ENCODE results near the gene PBX4.

PBX4 gene

DNA sequence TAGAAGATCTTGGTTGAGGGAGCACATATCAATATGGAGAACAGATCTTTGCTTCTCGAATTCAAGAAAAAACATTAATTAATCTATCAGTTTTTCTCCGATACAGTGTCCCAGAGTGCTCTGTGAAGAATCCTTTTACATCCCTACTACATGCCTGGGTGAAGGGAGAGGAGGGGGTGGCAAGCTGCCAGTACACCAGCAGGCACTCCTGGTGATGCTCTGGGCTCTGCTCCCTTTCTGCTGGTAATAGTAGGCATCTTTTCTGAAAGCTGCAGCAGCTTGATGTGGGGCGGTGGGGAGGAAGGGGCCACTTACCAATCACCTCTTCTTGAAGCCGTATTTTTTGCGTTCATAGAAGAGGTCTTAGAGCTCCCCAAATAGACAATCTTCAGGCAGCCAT lies 30.7 kb downstream of the PBX4 start:
- no peak for DNase-seq

- DNase-seq = no peak
Observed at GRCh38 chr19:19584356-19584755, 34.1 kb downstream of the PBX4 start.

DNA sequence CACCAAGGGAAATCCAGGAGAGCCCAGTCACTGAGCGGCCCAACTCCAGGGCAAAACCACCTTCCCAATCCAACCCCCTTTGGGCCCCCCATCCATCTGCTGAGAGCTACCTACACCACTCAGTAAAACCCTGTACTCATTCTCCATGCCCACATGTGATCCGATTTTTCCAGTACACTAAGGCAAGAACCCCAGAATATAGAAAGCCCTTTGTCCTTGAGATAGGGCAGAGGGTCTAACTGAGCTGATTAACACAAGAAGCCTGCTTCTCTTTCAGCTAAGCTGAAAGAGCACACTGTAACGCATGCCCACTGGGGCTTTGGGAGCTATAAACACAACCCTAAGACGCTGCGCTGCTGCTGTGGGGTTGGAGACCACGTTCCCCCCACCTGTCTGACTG lies 36.0 kb downstream of the PBX4 start:
- DNase-seq = no peak

GRCh38 chr19:19581391-19581790 lies 37.1 kb downstream of the PBX4 start:
- no peak for DNase-seq

DNA sequence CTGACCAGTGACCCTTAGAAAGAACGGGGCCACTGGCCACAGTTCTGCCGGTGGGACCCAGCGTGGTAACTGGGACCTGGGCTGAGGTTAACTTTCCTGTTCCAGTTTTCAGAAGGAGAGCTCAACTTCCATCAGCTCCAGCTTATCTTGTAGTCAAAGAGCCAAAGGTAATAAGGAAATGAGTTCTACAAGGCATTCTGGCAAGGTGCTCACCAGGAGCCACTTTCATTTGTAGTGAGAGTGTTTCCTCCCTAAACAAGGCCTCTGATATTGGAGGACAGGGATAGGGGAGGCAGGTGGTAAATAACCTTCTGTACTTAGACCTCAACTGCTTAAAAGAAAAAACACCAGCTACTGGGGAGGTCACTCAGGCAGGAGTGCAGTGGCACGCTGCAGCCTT lies 38.1 kb downstream of the PBX4 start:
- no peak for DNase-seq

- DNase-seq = no peak
Observed at GRCh38 chr19:19579533-19580361, 38.7 kb downstream of the PBX4 start.

GRCh38 chr19:19578252-19578651 lies 40.2 kb downstream of the PBX4 start:
- no peak for DNase-seq

GRCh38 chr19:19575411-19575810 lies 43.1 kb downstream of the PBX4 start:
- DNase-seq = no peak

- DNase-seq = no peak
Observed at GRCh38 chr19:19571071-19571786, 47.3 kb downstream of the PBX4 start.

- no peak for DNase-seq
Observed at GRCh38 chr19:19570571-19570970, 47.9 kb downstream of the PBX4 start.

DNA sequence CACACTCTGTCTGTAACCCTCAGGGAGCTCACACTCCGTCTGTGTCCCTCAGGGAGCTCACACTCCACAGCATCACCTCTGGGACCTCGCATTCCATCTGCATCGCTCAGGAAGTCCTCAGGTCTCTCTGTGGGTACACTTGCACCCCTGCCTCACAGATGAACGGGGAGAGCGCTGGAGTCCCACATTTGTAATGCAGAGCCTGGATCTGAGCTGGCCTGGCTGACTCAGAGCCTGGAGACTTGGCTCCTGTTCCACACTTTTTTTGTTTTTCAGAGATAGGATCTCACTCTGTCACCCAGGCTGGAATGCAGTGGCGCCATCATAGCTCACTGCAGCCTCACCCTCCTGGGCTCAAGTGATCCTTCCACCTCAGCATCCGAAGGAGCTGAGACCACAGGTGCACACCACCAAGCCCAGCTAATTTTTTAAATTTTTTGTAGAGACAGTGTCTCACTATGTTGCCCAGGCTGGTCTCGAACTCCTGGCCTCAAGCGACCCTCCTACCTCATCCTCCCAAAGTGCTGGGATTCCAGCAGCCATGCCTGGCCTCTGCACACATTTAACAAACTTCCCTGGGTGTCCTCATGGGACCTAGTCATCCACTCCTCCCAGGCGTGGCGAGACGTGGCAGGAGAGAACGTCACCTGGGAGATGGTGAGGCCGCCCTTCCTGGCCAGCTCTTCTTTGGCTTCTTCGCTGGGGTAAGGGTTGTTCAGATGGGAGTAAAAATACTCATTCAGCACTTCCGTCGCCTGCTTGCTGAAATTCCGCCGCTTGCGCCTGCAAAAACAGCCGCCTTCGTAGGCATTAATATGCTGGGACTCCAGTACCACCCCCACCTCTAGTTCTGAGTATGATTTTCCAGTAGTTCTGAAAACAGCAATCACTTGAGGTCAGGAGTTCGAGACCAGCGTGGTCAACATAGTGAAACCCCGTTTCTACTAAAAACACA lies 49.4 kb downstream of the PBX4 start:
- DNase-seq = no peak

GRCh38 chr19:19567391-19567790 lies 51.1 kb downstream of the PBX4 start:
- no peak for DNase-seq

GRCh38 chr19:19566306-19566705 lies 52.2 kb downstream of the PBX4 start:
- DNase-seq = no peak

DNA sequence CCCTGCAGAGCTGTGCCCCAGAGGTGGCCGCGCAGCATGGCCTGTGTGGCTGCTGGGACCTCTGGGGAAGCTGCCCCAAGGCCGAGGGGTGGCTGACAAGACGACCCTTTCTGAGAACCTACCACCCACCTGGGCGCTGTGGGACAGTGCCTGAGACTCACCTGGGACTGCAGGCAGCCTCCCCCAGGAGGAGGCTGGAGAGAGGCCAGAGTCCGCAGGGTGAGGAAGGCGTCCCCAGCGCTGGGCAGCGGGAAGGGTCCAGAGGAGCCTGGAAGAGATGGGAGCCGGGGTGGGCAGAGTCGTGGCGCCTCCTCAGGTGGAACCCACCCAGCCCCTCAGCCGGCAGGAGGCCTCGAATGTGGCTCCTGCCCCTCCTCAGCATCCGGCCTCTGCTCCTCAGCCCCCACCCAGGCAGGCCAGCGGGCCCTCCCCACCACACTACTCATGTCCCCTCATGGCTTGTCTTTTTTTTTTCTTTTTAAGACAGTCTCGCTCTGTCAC lies 55.1 kb downstream of the PBX4 start:
- no peak for DNase-seq

DNA sequence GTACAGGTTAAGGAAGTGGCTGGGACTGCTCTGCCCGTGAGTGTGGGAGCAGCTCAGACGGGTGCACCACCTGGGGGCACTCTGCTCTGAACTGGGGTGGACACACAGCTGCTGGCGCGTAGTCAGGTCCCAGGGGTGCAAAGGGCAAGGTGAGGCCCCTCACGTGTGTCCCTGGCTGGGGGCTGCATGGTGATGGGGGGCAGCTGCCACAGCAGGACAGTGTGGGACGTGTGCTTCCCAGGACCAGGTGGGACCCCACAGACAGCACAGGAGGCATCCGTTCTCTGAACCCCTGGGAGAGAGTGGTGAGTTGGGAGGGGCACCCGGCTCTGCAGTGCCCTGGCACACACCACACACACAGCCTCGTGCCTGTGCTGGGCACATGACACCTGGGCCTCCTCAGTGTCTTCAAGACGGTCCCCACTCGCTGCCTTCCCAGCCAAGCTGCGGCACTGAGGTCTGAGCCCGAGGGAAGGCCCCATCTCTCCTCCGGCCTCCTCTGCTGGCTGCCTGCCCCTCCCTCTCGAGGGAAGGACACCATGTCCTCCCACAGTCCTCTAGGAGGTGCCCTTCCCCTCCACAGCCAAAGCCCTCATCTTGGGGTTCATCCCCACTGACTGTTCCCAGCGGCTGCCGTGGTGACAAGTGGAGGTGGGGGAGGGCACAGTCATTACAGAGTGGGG lies 55.7 kb downstream of the PBX4 start:
- DNase-seq = no peak

GRCh38 chr19:19561946-19562664 lies 56.4 kb downstream of the PBX4 start:
- no peak for DNase-seq

- no peak for DNase-seq
Observed at GRCh38 chr19:19559931-19560330, 58.6 kb downstream of the PBX4 start.

- no peak for DNase-seq
Observed at GRCh38 chr19:19558636-19559035, 59.9 kb downstream of the PBX4 start.

- no peak for DNase-seq
Observed at GRCh38 chr19:19558055-19558454, 60.4 kb downstream of the PBX4 start.

DNA sequence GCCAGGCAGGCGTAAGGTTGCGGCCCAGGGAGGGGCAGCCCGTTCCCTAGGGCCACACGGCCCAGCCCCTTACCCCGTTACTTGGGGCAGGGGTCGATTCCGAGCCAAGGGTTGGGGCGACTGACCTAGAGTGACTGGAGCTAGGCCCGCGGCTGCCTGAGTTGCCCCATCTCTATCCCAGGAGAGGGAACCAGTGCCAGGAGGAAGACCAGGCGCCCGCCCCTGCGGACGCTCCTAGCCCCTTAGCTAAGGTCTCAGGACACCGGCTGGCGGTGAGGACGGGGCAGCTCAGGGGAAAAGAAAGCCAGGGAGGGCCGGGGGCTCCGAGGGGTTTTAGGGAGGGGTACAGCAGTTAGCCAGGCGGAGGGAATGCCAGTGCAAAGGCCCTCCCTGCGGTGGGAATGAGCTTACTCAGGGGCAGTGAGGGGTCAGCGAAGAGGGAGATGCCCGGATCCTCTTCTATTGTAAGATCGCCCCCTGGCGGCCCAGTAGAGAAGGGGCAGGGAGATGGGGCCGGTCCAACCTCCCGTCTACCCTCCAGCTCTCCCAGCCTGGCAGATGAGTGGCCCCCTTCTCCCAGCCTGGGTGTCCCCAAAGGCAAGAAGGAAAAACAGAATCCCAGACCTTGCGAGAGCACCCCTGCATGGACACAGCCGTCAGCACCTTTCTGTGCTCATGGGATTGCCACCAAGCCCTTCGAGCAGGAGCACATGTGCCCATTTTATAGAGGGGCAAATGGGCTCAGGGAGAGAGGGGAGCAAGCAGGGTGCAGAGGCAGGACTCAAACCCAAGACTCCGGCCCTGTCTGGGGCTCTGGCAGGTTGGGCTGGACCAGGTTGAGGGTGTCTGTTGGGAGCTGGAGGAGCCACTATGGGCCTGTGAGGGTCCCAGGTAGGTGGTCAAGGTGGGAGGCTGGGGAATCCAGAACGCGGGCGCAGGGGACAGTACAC lies 64.1 kb downstream of the PBX4 start:
- no peak for DNase-seq

DNA sequence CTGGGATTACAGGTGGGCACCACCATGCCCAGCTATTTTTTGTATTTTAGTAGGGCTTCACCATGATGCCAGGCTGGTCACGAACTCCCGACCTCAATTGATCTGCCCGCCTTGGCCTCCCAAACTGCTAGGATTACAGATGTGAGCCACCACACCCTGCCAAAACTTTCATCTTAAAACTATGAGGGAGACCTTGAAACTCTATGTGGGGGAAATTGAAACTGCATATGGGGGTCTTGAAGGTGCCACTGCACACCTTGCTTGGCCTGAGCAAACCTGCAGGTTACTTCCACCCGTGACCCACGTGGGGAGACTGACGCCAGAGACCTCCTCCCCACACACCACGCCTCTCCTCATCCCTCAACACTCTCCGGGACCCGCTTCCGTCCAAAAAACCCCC lies 64.8 kb downstream of the PBX4 start:
- DNase-seq = no peak
